GM12878 (cell line): ENCODE measurements around the gene AIFM3. TPM values are rescaled to one million over a fixed set of nuclear protein-coding genes. Genes with fewer than 3 reads are reported as not detected.

ENCODE experiments used
- ATAC-seq: fragments of 200-7000 bp; cut with Tn5 transposase; 3 replicates; pipeline ENCODE4 v1.9.1; 2020; ENCODE audit warnings: mild to moderate bottlenecking, moderate library complexity
- BruUV-seq: library from RNA; stranded (reverse); fragments of 400-500 nt; replicated peaks from 2 replicates; lab custom pipeline; 2021; lab: Mats Ljungman, UMichigan
- CTCF ChIA-PET: fragments of 300-600 bp; sonication (Branson Sonifier 250); formaldehyde crosslinking; extraction: SDS; loops from one replicate; lab custom pipeline; 2021; ENCODE audit warnings: inconsistent platforms; lab: Yijun Ruan, JAX
- POLR2A ChIA-PET: fragments of 350-600 bp; formaldehyde crosslinking; extraction: SDS; loops from one replicate; lab custom pipeline; 2021; ENCODE audit warnings: inconsistent platforms; lab: Charles Lee
- RAD21 ChIA-PET: fragments of 300-600 bp; sonication (Branson Sonifier 250); formaldehyde crosslinking; loops from one replicate; lab custom pipeline; 2023; ENCODE audit warnings: antibody characterized with exemption; ENCODE audit not compliant: unreplicated experiment; lab: Charles Lee
- SMC1A ChIA-PET: fragments of 300-600 bp; sonication (Branson Sonifier 250); formaldehyde crosslinking; loops from one replicate; lab custom pipeline; 2023; ENCODE audit not compliant: unreplicated experiment, uncharacterized antibody; lab: Charles Lee
- DNase-seq: peaks from one replicate; pipeline ENCODE4 v3.0.0-alpha.2; 2011; ENCODE audit warnings: low read depth, low spot score
- FAIRE-seq: peaks from 3 replicates; lab custom pipeline; 2011; peaks lifted over from hg19 to GRCh38; lab: Jason Lieb, UNC
- H2AFZ ChIP-seq: 2 replicates; pipeline ENCODE4 v1.6.0; 2011; ENCODE audit warnings: low read depth, low read length, control low read depth; ENCODE audit not compliant: control insufficient read depth
- H3K27ac ChIP-seq: 2 replicates; pipeline ENCODE4 v1.5.1; 2011; ENCODE audit warnings: control low read depth; ENCODE audit not compliant: control insufficient read depth, insufficient read depth
- H3K27me3 ChIP-seq, 2 experiments: replicated peaks in 1 of 2; 2 replicates each; pipeline versions ENCODE4 v1.6.0 to v1.6.1; 2011; ENCODE audit warnings: low read length in 1 of 2; ENCODE audit not compliant: control insufficient read depth in 2 of 2, insufficient read depth in 2 of 2
- H3K36me3 ChIP-seq, 2 experiments: 2 replicates each; pipeline ENCODE4 v1.5.1; 2011; ENCODE audit warnings: low read length in 1 of 2; ENCODE audit not compliant: control insufficient read depth in 2 of 2, insufficient read depth in 2 of 2
- H3K4me1 ChIP-seq: 2 replicates; pipeline ENCODE4 v1.6.1; 2011; ENCODE audit warnings: mild to moderate bottlenecking, low read length, moderate library complexity, mixed read lengths; ENCODE audit not compliant: control insufficient read depth, insufficient read depth
- H3K4me2 ChIP-seq: 2 replicates; pipeline ENCODE4 v1.6.0; 2011; ENCODE audit warnings: control low read depth; ENCODE audit not compliant: control insufficient read depth, insufficient read depth
- H3K4me3 ChIP-seq: fragments of 200-600 bp; sonication (generic); 2 replicates; pipeline ENCODE4 v1.5.1; 2016
- H3K79me2 ChIP-seq: 2 replicates; pipeline ENCODE4 v1.6.0; 2011; ENCODE audit warnings: low read length; ENCODE audit not compliant: control insufficient read depth, insufficient read depth
- H3K9ac ChIP-seq: 2 replicates; pipeline ENCODE4 v1.8.0; 2011; ENCODE audit warnings: low read length, control low read depth, mixed read lengths; ENCODE audit not compliant: control insufficient read depth, insufficient read depth
- H3K9me3 ChIP-seq: replicated peaks from 3 replicates; pipeline ENCODE4 v1.5.1; 2011; ENCODE audit warnings: mild to moderate bottlenecking, low read length; ENCODE audit not compliant: control insufficient read depth, insufficient read depth
- H4K20me1 ChIP-seq: 2 replicates; pipeline ENCODE4 v1.6.0; 2011; ENCODE audit not compliant: control insufficient read depth, insufficient read depth
- ATF7 ChIP-seq: fragments of 450-650 bp; IDR thresholded peaks from 2 replicates; pipeline ENCODE4 v1.6.1; 2016; ENCODE audit warnings: low read depth, mild to moderate bottlenecking
- GATAD2B ChIP-seq: fragments of 450-650 bp; conservative IDR thresholded peaks from 2 replicates; pipeline ENCODE4 v1.6.1; 2017; ENCODE audit warnings: low read depth, mild to moderate bottlenecking, moderate library complexity
- HDAC6 ChIP-seq: fragments of 200-600 bp; sonication (generic); IDR thresholded peaks from one replicate; pipeline ENCODE4 v1.8.0; 2017; ENCODE audit warnings: antibody characterized with exemption; ENCODE audit not compliant: unreplicated experiment
- IRF3 ChIP-seq: fragments of 450-650 bp; IDR thresholded peaks from 2 replicates; pipeline ENCODE4 v1.6.1; 2014; ENCODE audit warnings: mild to moderate bottlenecking
- JUND ChIP-seq: IDR thresholded peaks from 2 replicates; pipeline ENCODE4 v1.6.1; 2012; ENCODE audit warnings: low read depth, mild to moderate bottlenecking, low read length, improper control_type of control experiment, moderate library complexity
- KAT2A ChIP-seq: conservative IDR thresholded peaks from 2 replicates; pipeline ENCODE4 v1.6.1; 2011; ENCODE audit warnings: low read depth, low read length; ENCODE audit not compliant: control insufficient read depth
- MEF2A ChIP-seq: IDR thresholded peaks from 2 replicates; pipeline ENCODE4 v1.6.1; 2011; ENCODE audit warnings: low read depth, mild to moderate bottlenecking, low read length, moderate library complexity; ENCODE audit not compliant: insufficient read depth
- NR2F1 ChIP-seq: fragments of 450-650 bp; conservative IDR thresholded peaks from 2 replicates; pipeline ENCODE4 v1.6.1; 2017; ENCODE audit warnings: mild to moderate bottlenecking
- SIX5 ChIP-seq: IDR thresholded peaks from 2 replicates; pipeline ENCODE4 v1.6.1; 2011; ENCODE audit warnings: mild to moderate bottlenecking, low read depth, low read length, moderate library complexity; ENCODE audit not compliant: severe bottlenecking
- SMAD1 ChIP-seq: fragments of 450-650 bp; IDR thresholded peaks from 2 replicates; pipeline ENCODE4 v1.6.1; 2018; ENCODE audit warnings: mild to moderate bottlenecking, low read depth; ENCODE audit not compliant: partially characterized antibody
- SP1 ChIP-seq: IDR thresholded peaks from one replicate; pipeline ENCODE4 v1.6.1; 2011; ENCODE audit warnings: low read depth, low read length
- SPI1 ChIP-seq: IDR thresholded peaks from 2 replicates; pipeline ENCODE4 v1.6.1; 2011; ENCODE audit warnings: low read depth, mild to moderate bottlenecking, low read length, moderate library complexity, borderline replicate concordance; ENCODE audit not compliant: insufficient read depth
- STAT3 ChIP-seq: IDR thresholded peaks from 2 replicates; pipeline ENCODE4 v1.6.1; 2011; ENCODE audit warnings: low read depth, low read length, improper control_type of control experiment
- ZNF217 ChIP-seq: fragments of 450-650 bp; IDR thresholded peaks from 2 replicates; pipeline ENCODE4 v1.6.1; 2017; ENCODE audit warnings: antibody characterized with exemption, mild to moderate bottlenecking
- ZSCAN29 ChIP-seq: fragments of 450-650 bp; IDR thresholded peaks from 2 replicates; pipeline ENCODE4 v1.6.1; 2017; ENCODE audit warnings: mild to moderate bottlenecking, moderate library complexity
- WGBS: methylation state at CpG from one replicate; pipeline ENCODE4 v1.1.6; 2016; ENCODE audit warnings: low lambda C conversion rate; ENCODE audit not compliant: insufficient replicate concordance, insufficient coverage; ENCODE audit errors: missing lambda C conversion rate; 5-methylcytosine and 5-hydroxymethylcytosine counted together
- in situ Hi-C: fragments of 300-500 bp; cut with MboI; formaldehyde crosslinking; loops from 9 replicates; pipeline ENCODE4 v1.14.3; 2018; ENCODE audit warnings: mixed read lengths
- intact Hi-C: fragments of 100-400 bp; cut with micrococcal nuclease; formaldehyde crosslinking; loops from one replicate; pipeline ENCODE4 v1.14.2; 2022; ENCODE audit not compliant: unreplicated experiment
- polyA plus RNA-seq, 11 experiments: library from polyadenylated mRNA; depleted of rRNA in 4 of 11; unstranded in 6 of 11; stranded (reverse) in 5 of 11; fragments of >200 nt; fragmentation: Nextera tagmentation in 4 of 11; fragmentation: Illumina TruSeq in 1 of 11; extraction: Ambion mirVana in 4 of 11; extraction: Trizol in 1 of 11; gene quantifications; 1 replicate in 1 of 11; 2 replicates in 10 of 11; pipeline versions ENCODE4 v1.2.1 to v1.2.3, GENCODE V29; 2011 to 2016; ENCODE audit warnings: inconsistent platforms in 2 of 11, missing spikeins in 2 of 11, low read depth in 1 of 11
- total RNA-seq, 4 experiments: library from RNA; depleted of rRNA in 3 of 4; stranded (reverse); fragments of >200 nt in 3 of 4; fragmentation: Illumina TruSeq in 1 of 4; extraction: Trizol in 1 of 4; gene quantifications; 2 replicates each; pipeline versions ENCODE4 v1.2.1 to v1.2.3, GENCODE V29; 2013 to 2021
- TF ChIP-seq, protein P1 (sequence below): fragments of 450-650 bp; IDR thresholded peaks from 2 replicates; pipeline ENCODE4 v1.6.1; 2016; ENCODE audit warnings: mild to moderate bottlenecking
- TF ChIP-seq, protein P2 (sequence below): IDR thresholded peaks from 2 replicates; pipeline ENCODE4 v1.6.1; 2011; ENCODE audit warnings: borderline replicate concordance, low read depth, mild to moderate bottlenecking, moderate library complexity, low read length; ENCODE audit not compliant: insufficient read depth, poor library complexity, severe bottlenecking

The AIFM3 gene
- total and polyA plus RNA-seq, 10 of the 15 experiments (the other 5 are each of a cell fraction or from before 2014, with no cell fraction given) = 0.06 to 0.34 (median 0.21) TPM; not detected in 6

DNA sequence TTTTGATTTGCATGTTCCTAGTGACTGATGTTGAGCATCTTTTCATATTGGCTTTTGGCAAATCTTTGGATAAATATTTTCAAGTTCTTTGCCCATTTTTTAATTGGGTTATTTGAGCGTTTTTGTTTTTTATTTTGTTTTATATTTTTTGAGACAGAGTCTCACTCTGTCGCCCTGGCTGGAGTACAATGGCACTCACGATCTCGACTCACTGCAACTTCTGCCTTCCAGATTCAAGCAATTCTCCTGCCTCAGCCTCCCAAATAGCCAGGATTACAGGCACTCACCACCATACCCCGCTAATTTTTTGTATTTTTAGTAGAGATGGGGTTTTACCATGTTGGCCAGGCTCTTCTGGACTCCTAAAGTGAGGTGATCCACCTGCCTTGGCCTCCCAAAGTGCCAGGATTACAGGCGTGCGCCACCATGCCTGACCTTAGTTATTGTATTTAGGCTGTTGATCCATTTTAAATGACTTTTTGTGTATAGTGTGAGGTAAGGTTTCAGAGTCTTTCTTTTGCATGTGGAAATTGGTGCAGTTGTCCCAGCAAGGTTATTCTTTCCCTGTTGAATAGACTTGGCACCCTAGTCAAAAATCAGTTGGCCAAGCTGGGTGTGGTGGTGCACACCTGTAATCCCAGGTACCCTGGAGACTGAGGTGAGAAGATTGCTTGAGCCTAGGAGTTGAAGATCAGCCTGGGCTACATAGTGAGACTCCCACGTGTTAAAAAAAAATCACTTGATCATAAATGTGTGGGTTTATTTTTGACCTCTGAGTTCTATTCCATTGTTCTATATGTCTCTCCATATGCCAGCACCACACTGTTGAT is 23.7 kb upstream of the AIFM3 start:
- H3K27me3 ChIP-seq = no peaks in the 10 kb centered on the region
- no peak overlapping the region for H3K4me2 ChIP-seq
- H3K79me2 ChIP-seq = peaks cover 83% of the 10 kb centered on the region
- no peaks in the 10 kb centered on the region for H3K9me3 ChIP-seq
- no peak overlapping the region for H2AFZ ChIP-seq
- TF ChIP-seq, protein P1, sequence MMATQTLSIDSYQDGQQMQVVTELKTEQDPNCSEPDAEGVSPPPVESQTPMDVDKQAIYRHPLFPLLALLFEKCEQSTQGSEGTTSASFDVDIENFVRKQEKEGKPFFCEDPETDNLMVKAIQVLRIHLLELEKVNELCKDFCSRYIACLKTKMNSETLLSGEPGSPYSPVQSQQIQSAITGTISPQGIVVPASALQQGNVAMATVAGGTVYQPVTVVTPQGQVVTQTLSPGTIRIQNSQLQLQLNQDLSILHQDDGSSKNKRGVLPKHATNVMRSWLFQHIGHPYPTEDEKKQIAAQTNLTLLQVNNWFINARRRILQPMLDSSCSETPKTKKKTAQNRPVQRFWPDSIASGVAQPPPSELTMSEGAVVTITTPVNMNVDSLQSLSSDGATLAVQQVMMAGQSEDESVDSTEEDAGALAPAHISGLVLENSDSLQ = no peak
- TF ChIP-seq ZNF217 = no peak
- no peak for TF ChIP-seq SMAD1
- no peak for TF ChIP-seq JUND
- TF ChIP-seq STAT3 = no peak
- TF ChIP-seq SP1 = no peak
- TF ChIP-seq HDAC6 = no peak
- no peak for TF ChIP-seq GATAD2B
- no peak for TF ChIP-seq IRF3
- no peak for TF ChIP-seq ATF7
- TF ChIP-seq, protein P2, sequence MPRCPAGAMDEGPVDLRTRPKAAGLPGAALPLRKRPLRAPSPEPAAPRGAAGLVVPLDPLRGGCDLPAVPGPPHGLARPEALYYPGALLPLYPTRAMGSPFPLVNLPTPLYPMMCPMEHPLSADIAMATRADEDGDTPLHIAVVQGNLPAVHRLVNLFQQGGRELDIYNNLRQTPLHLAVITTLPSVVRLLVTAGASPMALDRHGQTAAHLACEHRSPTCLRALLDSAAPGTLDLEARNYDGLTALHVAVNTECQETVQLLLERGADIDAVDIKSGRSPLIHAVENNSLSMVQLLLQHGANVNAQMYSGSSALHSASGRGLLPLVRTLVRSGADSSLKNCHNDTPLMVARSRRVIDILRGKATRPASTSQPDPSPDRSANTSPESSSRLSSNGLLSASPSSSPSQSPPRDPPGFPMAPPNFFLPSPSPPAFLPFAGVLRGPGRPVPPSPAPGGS = no peak
- TF ChIP-seq MEF2A = no peak
- TF ChIP-seq SIX5 = no peak
- TF ChIP-seq KAT2A = no peak
- no peak for TF ChIP-seq NR2F1
- no peak for TF ChIP-seq SPI1
- no peak for TF ChIP-seq ZSCAN29
- TF ChIP-seq, all 136 proteins: peak for 0
- Histone ChIP-seq H3K36me3 (peaks cover 9 to 16% of the 10 kb centered on the region in 2 experiments), H3K4me1 (no peaks in the 10 kb centered on the region), H3K9ac (no peak overlapping the region), H3K4me3 (no peak overlapping the region), H3K27ac (no peak overlapping the region), H4K20me1 (peaks cover 7% of the 10 kb centered on the region; the same call in 1 of the 2 replicates)
- ATAC-seq = no peak
- ChIA-PET CTCF (no interaction called here), SMC1A (no interaction called here), RAD21 (no interaction called here), POLR2A (interaction anchor here (0.6 kb wide), 3 partner anchors 17 to 280 kb away, joined by 3 to 4 read pairs (median 3); no protein-coding TSS in a partner anchor)
- intact Hi-C loops = no loop called here
- no peak for DNase-seq
- in situ Hi-C loops = no loop called here
- no TSS peak for BruUV-seq
- 85% methylated on average over 8 of the region's 8 CpGs for WGBS
- no peak for FAIRE-seq
